OCI-LY3 (cell line): Measurements from ENCODE around the gene LHPP.

Source experiments
- CTCF ChIP-seq: fragments of 200-600, 300-600 bp; sonication (generic); IDR thresholded peaks from 2 replicates; pipeline ENCODE4 v1.5.1; 2014; ENCODE audit warnings: antibody characterized with exemption, low read length, low read depth
- EZH2phosphoT487 ChIP-seq: fragments of 200-600 bp; shearing (Covaris generic); IDR thresholded peaks from 2 replicates; pipeline ENCODE4 v1.6.1; 2018; ENCODE audit warnings: antibody characterized with exemption, mixed run types, low read depth

- TF ChIP-seq CTCF = no peak
- no peak for TF ChIP-seq EZH2phosphoT487
Measured at GRCh38 chr10:124615259-124615658, 153.6 kb downstream of the LHPP start.
